Fibroblast of lung (primary cell): ENCODE results near the gene MACROD2. TPM values are rescaled to one million over a fixed set of nuclear protein-coding genes. Genes with fewer than 3 reads are reported as not detected.

Experiments used
- DNase-seq, 2 donors: peaks; one replicate each; pipeline versions ENCODE4 v3.0.0 to v3.0.0-alpha.2; 2010; ENCODE audit warnings: low read depth in 2 of 2
- H2AFZ ChIP-seq: 2 replicates; pipeline ENCODE4 v1.5.1; 2012; ENCODE audit warnings: low read length, control low read depth, inconsistent platforms
- H3K27ac ChIP-seq: 2 replicates; pipeline ENCODE4 v1.5.1; 2011; ENCODE audit warnings: low read length, control low read depth; ENCODE audit not compliant: insufficient read depth
- H3K27me3 ChIP-seq: 2 replicates; pipeline ENCODE4 v1.5.1; 2011; ENCODE audit warnings: mild to moderate bottlenecking, low read length; ENCODE audit not compliant: control insufficient read depth, insufficient read depth
- H3K36me3 ChIP-seq: 2 replicates; pipeline ENCODE4 v1.5.1; 2011; ENCODE audit warnings: low read length; ENCODE audit not compliant: control insufficient read depth, insufficient read depth
- H3K4me1 ChIP-seq: 2 replicates; pipeline ENCODE4 v1.5.1; 2011; ENCODE audit warnings: low read length; ENCODE audit not compliant: control insufficient read depth, insufficient read depth; ENCODE audit errors: extremely low read depth
- H3K4me2 ChIP-seq: 2 replicates; pipeline ENCODE4 v1.5.1; 2011; ENCODE audit warnings: low read length, control low read depth; ENCODE audit not compliant: insufficient read depth; ENCODE audit errors: extremely low read depth
- H3K4me3 ChIP-seq, 4 experiments: fragments of 200-600 bp in 1 of 4; sonication (generic) in 1 of 4; replicated peaks in 1 of 4; 2 replicates each; pipeline ENCODE4 v1.5.1; 2011 to 2016; ENCODE audit warnings: low read length in 4 of 4, low read depth in 3 of 4, mild to moderate bottlenecking in 3 of 4, control low read depth in 2 of 4, inconsistent platforms in 1 of 4, mixed read lengths in 1 of 4; ENCODE audit not compliant: insufficient read depth in 1 of 4; ENCODE audit errors: control extremely low read depth in 1 of 4
- H3K79me2 ChIP-seq: 2 replicates; pipeline ENCODE4 v1.5.1; 2012; ENCODE audit warnings: mild to moderate bottlenecking, low read length, inconsistent platforms; ENCODE audit not compliant: control insufficient read depth, insufficient read depth
- H3K9ac ChIP-seq: 2 replicates; pipeline ENCODE4 v1.5.1; 2011; ENCODE audit warnings: mild to moderate bottlenecking, low read length, control low read depth; ENCODE audit not compliant: insufficient read depth
- H3K9me3 ChIP-seq: 2 replicates; pipeline ENCODE4 v1.5.1; 2012; ENCODE audit warnings: low read depth, low read length; ENCODE audit not compliant: control insufficient read depth, insufficient read depth
- H4K20me1 ChIP-seq: 2 replicates; pipeline ENCODE4 v1.5.1; 2011; ENCODE audit warnings: low read length; ENCODE audit not compliant: control insufficient read depth, insufficient read depth; ENCODE audit errors: extremely low read depth
- EZH2 ChIP-seq: IDR thresholded peaks from 2 replicates; pipeline ENCODE4 v1.5.1; 2012; ENCODE audit warnings: low read length, control low read depth, mild to moderate bottlenecking; ENCODE audit errors: missing control alignments
- polyA plus RNA-seq, 2 donors: library from polyadenylated mRNA; depleted of rRNA in 1 of 2; stranded (reverse) in 1 of 2; unstranded in 1 of 2; fragments of >200 nt; gene quantifications; 2 replicates each; pipeline ENCODE4 v1.2.1, GENCODE V29; 2011 to 2012; ENCODE audit warnings: missing spikeins in 1 of 2
- total RNA-seq: library from RNA; depleted of rRNA; stranded (reverse); fragments of >200 nt; gene quantifications from 2 replicates; pipeline ENCODE4 v1.2.1, GENCODE V29; 2014
- TF ChIP-seq, protein P1 (sequence below), 2 donors: IDR thresholded peaks in 1 of 2; conservative IDR thresholded peaks in 1 of 2; 1 replicate in 1 of 2; 2 replicates in 1 of 2; pipeline ENCODE4 v1.5.1; 2011 to 2012; ENCODE audit warnings: low read length in 2 of 2, control low read depth in 1 of 2, inconsistent platforms in 1 of 2, low read depth in 1 of 2, mild to moderate bottlenecking in 1 of 2

MACROD2 gene
- total and polyA plus RNA-seq, 2 donors (not counting 1 experiment from before 2014, with no cell fraction given), result 0.54 to 1.7 TPM

DNA sequence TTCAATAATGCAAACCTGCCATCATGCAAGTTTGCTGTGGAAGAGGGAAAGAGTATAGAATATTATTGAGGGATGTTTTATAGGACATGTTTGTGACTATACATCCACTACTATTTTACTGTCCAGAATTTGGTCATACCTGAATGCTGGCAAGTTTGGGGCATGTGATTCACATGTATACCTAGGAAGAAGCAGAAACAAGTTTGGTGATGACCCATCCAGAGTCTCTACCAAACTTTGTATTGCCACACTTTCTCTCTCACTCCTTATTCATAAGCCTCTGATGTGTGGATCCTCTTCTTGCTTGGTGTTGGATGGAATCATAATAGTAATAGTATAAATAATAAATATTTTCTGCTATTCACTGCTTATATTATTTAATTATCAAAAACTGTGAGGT is 450.6 kb downstream of the MACROD2 start:
- no peak for DNase-seq

DNA sequence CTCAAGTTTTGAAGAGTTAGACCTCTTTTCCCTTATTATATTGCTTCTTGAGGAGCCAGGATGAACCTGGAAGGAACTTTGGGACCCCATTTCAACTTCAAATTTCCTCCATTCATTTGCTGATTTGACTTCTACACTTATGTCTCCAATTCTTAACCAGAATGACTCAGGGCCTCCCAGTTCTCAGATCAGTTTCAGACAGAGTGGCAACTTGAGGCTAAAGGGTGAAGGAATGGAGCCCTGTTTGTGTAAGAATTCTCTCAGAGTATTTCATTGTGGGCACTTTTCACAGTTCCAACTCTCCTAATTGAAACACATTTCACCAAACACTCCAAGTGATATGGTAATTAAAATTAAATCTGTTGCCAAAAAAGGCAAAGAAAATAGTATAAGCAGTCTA is 451.1 kb downstream of the MACROD2 start:
- Histone ChIP-seq H3K4me2 (no peak overlapping the region), H3K9ac (no peak overlapping the region), H3K9me3 (no peaks in the 10 kb centered on the region), H3K4me1 (peaks cover 4% of the 10 kb centered on the region), H3K36me3 (no peaks in the 10 kb centered on the region), H2AFZ (no peak overlapping the region), H3K4me3 (no peak overlapping the region), H3K79me2 (no peaks in the 10 kb centered on the region), H3K27me3 (no peaks in the 10 kb centered on the region), H3K27ac (no peak overlapping the region), H4K20me1 (no peaks in the 10 kb centered on the region)
- TF ChIP-seq EZH2, result no peak
- TF ChIP-seq, protein P1, sequence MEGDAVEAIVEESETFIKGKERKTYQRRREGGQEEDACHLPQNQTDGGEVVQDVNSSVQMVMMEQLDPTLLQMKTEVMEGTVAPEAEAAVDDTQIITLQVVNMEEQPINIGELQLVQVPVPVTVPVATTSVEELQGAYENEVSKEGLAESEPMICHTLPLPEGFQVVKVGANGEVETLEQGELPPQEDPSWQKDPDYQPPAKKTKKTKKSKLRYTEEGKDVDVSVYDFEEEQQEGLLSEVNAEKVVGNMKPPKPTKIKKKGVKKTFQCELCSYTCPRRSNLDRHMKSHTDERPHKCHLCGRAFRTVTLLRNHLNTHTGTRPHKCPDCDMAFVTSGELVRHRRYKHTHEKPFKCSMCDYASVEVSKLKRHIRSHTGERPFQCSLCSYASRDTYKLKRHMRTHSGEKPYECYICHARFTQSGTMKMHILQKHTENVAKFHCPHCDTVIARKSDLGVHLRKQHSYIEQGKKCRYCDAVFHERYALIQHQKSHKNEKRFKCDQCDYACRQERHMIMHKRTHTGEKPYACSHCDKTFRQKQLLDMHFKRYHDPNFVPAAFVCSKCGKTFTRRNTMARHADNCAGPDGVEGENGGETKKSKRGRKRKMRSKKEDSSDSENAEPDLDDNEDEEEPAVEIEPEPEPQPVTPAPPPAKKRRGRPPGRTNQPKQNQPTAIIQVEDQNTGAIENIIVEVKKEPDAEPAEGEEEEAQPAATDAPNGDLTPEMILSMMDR (conservative IDR thresholded peaks at IDR 0.05 in 1 of 2, IDR thresholded peaks at IDR 0.05 in 1 of 2; ENCODE audit: low read depth in 1 of 2, low read length in 2 of 2), result no peak
- DNase-seq, result peak in 1 of 2 donors; percentile 16

More for the DNA sequence above, 450.6 kb downstream of the MACROD2 start:
- Histone ChIP-seq H3K4me2 (no peak overlapping the region), H3K79me2 (no peaks in the 10 kb centered on the region), H3K4me1 (peaks cover 4% of the 10 kb centered on the region), H3K4me3 (no peak overlapping the region), H3K27me3 (no peaks in the 10 kb centered on the region), H3K36me3 (no peaks in the 10 kb centered on the region), H3K9ac (no peak overlapping the region), H3K27ac (no peak overlapping the region), H3K9me3 (no peaks in the 10 kb centered on the region), H2AFZ (no peak overlapping the region), H4K20me1 (no peaks in the 10 kb centered on the region)
- TF ChIP-seq, protein P1 (conservative IDR thresholded peaks at IDR 0.05 in 1 of 2, IDR thresholded peaks at IDR 0.05 in 1 of 2; ENCODE audit: low read depth in 1 of 2, low read length in 2 of 2), result no peak
- TF ChIP-seq EZH2, result no peak

DNA sequence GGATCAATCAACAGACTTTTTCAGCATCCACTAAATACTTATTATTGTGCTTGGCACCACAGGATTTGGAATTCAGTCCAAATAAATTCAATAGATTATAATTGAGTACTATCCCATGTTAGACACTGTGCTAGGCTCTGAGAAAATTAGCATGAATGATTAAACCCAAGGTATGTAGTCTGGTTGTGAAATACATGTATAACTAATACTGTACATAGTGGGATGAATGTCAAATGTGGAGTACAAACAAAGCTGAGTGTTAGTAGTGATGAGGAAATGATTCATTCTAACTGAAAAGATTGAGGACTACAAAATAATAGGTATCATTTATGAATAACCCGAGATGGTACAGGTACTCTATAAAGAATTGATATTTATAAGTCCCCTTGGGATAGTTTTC is 454.0 kb downstream of the MACROD2 start:
- no peak for TF ChIP-seq EZH2
- TF ChIP-seq, protein P1 (conservative IDR thresholded peaks at IDR 0.05 in 1 of 2, IDR thresholded peaks at IDR 0.05 in 1 of 2; ENCODE audit: low read depth in 1 of 2, low read length in 2 of 2), result no peak
- H4K20me1 ChIP-seq, result no peaks in the 10 kb centered on the region
- H2AFZ ChIP-seq, result no peak overlapping the region
- DNase-seq, result peak in 1 of 2 donors; percentile 47
- H3K4me1 ChIP-seq, result peaks cover 4% of the 10 kb centered on the region
- H3K27ac ChIP-seq, result no peak overlapping the region
- no peak overlapping the region for H3K4me3 ChIP-seq
- no peak overlapping the region for H3K9ac ChIP-seq
- H3K9me3 ChIP-seq, result no peaks in the 10 kb centered on the region
- H3K79me2 ChIP-seq, result no peaks in the 10 kb centered on the region
- no peak overlapping the region for H3K4me2 ChIP-seq
- H3K36me3 ChIP-seq, result no peaks in the 10 kb centered on the region
- H3K27me3 ChIP-seq, result no peaks in the 10 kb centered on the region
